ENCODE results near the gene KDM4F. TPM values are rescaled to one million over a fixed set of nuclear protein-coding genes. Genes with fewer than 3 reads are reported as not detected.
"Not testable (repeated sequence)": the region's sequence is repeated elsewhere in the genome, so short reads cannot be mapped to it uniquely, and the experiment has no call there.

KDM4F gene
- polyA plus RNA-seq (2013, experiment 1 of 4): not detected
- polyA plus RNA-seq (2013, experiment 2 of 4): not detected
- not detected for polyA plus RNA-seq (2013, experiment 3 of 4)
- not detected for polyA plus RNA-seq (2013, experiment 4 of 4)

DNA sequence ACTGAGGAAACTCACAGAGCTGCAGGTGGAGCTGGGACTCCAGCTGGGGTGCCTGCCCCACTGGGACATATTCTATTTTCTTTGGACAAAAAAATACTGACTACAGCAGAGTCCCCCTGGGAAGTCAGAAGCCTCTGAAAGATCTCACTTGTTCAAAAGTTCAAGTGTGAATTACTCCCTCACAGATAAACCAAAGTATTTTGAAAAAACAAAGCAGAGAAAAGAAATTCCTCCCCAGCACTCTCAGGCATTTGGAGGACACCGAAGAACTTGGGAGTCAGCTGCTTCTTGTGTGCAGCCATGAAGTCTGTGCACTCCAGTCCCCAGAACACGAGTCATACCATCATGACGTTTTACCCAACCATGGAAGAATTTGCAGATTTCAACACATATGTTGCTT is at the start of gene KDM4F:
KDM4F (plus strand) TSS at position 301 of the 400 bp plus-strand sequence.
- 95 to 100% methylated on average over 3 of the region's 3 CpGs for WGBS, 2 experiments
- H3K27ac ChIP-seq (ENCODE audit: insufficient read depth, low read depth, low read length, poor library complexity, severe bottlenecking); H3K4me1 ChIP-seq (ENCODE audit: control insufficient read depth, insufficient read depth, low read length); H3K9me3 ChIP-seq (ENCODE audit: control insufficient read depth, low read length); H3K36me3 ChIP-seq (ENCODE audit: control insufficient read depth, insufficient read depth, low read length); H3K4me3 ChIP-seq (ENCODE audit: insufficient read depth, low read depth, low read length); H3K27me3 ChIP-seq (ENCODE audit: control insufficient read depth, insufficient read depth, low read length, poor library complexity, severe bottlenecking): not testable (repeated sequence)

DNA sequence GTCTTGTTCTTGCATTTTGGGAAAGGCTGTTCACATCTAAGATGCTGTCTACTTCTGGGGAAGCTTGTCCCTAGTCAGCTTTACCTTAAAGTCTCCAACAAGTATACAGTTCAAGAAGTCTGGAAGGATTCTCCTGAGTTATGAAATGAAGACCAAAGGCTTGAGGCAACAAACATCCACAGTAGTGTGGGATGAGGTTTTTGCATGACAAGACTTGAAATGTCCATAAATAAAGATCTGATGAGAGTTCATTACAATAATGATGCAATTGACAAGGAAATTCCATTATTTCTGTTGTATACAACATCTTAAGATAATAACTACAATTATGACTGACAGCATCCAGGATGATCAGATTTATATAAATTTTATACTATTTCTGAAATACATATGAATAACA is 45.5 kb upstream of the KDM4F start:
- Histone ChIP-seq H3K4me3 (ENCODE audit: insufficient read depth, low read depth, low read length) (no peak overlapping the region), H3K4me1 (ENCODE audit: control insufficient read depth, insufficient read depth, low read length) (no peaks in the 10 kb centered on the region), H3K36me3 (ENCODE audit: control insufficient read depth, insufficient read depth, low read length) (no peaks in the 10 kb centered on the region), H3K27me3 (ENCODE audit: control insufficient read depth, insufficient read depth, low read length, poor library complexity, severe bottlenecking) (no peaks in the 10 kb centered on the region), H3K9me3 (ENCODE audit: control insufficient read depth, low read length) (no peaks in the 10 kb centered on the region), H3K27ac (ENCODE audit: insufficient read depth, low read depth, low read length, poor library complexity, severe bottlenecking) (no peak overlapping the region)

DNA sequence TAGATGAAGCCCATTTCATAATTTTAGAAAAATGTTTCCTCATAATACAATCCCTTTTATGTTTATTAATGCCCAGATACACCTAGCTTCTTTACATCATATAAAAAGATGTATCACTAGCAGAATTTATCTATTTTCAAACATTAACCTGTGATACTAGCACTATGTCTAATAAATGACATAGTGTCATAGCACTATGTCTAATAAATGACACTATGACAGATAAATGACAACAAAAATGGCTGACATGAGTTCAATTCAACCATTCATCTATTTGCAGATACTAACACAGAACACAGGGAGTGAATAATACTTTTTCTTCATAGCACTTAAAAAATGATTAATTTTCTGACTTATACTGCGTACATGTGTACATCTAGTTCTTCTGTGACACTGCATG is 43.6 kb upstream of the KDM4F start:
- H3K9me3 ChIP-seq (ENCODE audit: control insufficient read depth, low read length): no peaks in the 10 kb centered on the region
- 82 to 92% methylated on average over 1 of the region's 1 CpG for WGBS, 2 experiments
- no peak overlapping the region for H3K4me3 ChIP-seq (ENCODE audit: insufficient read depth, low read depth, low read length)
- H3K4me1 ChIP-seq (ENCODE audit: control insufficient read depth, insufficient read depth, low read length): no peaks in the 10 kb centered on the region
- no peaks in the 10 kb centered on the region for H3K27me3 ChIP-seq (ENCODE audit: control insufficient read depth, insufficient read depth, low read length, poor library complexity, severe bottlenecking)
- H3K27ac ChIP-seq (ENCODE audit: insufficient read depth, low read depth, low read length, poor library complexity, severe bottlenecking): no peak overlapping the region
- no peaks in the 10 kb centered on the region for H3K36me3 ChIP-seq (ENCODE audit: control insufficient read depth, insufficient read depth, low read length)

DNA sequence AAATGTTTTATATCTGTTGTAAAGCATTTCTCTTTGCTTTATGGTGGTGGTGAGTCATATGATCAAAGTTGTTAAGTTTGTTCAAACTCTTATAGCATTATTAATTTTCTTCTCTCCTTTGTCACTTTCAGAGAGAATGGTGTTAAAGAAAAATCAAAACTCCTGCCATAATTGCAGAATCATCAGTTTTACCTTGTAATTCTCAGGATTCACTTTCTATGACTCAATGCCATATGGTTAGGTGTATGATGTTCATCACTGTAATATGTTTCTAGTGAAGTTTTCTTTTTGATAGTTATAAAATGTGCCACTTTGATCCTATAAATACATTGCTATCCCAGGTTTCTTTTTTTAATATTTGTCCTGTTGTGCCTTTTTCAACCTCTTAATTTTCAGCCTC is 37.8 kb upstream of the KDM4F start:
- Histone ChIP-seq H3K9me3 (ENCODE audit: control insufficient read depth, low read length) (no peaks in the 10 kb centered on the region), H3K36me3 (ENCODE audit: control insufficient read depth, insufficient read depth, low read length) (no peaks in the 10 kb centered on the region), H3K27me3 (ENCODE audit: control insufficient read depth, insufficient read depth, low read length, poor library complexity, severe bottlenecking) (no peaks in the 10 kb centered on the region), H3K4me1 (ENCODE audit: control insufficient read depth, insufficient read depth, low read length) (no peaks in the 10 kb centered on the region), H3K4me3 (ENCODE audit: insufficient read depth, low read depth, low read length) (no peak overlapping the region), H3K27ac (ENCODE audit: insufficient read depth, low read depth, low read length, poor library complexity, severe bottlenecking) (no peak overlapping the region)

DNA sequence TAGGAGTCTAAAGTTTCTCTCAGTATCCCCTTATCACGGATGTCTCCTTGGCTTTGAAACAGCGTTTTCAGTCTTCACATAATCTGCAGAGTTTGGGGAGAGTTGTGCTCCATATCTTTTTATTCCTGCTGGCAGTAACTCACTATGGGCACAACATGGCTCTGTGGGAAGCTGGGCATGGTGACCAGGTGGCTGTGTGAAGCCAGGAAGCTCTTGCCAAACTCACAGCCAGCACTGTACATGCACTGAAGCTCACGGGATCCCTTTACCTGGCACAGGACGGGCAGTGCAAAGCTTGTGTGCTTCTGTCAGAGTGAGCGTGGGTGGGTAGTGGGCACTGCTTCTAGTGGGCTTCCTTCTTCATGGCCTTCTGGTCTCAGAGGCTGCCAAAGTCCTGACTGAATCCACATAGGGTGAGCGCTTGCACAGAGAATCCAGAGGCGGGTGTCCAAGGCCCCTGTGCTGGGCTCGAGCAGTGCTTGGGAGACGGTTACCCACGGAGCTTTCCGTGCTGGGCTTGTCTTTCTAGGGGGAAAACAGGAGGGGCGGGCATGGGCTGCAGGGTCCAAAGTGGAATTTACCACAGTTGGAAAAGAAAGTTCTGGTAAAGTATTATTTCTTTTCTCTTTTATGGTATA is 34.9 kb upstream of the KDM4F start:
- Histone ChIP-seq H3K27ac (ENCODE audit: insufficient read depth, low read depth, low read length, poor library complexity, severe bottlenecking) (no peak overlapping the region), H3K9me3 (ENCODE audit: control insufficient read depth, low read length) (no peaks in the 10 kb centered on the region), H3K27me3 (ENCODE audit: control insufficient read depth, insufficient read depth, low read length, poor library complexity, severe bottlenecking) (no peaks in the 10 kb centered on the region), H3K4me3 (ENCODE audit: insufficient read depth, low read depth, low read length) (no peak overlapping the region), H3K36me3 (ENCODE audit: control insufficient read depth, insufficient read depth, low read length) (no peaks in the 10 kb centered on the region), H3K4me1 (ENCODE audit: control insufficient read depth, insufficient read depth, low read length) (no peaks in the 10 kb centered on the region)
- WGBS, 2 experiments: 87 to 91% methylated on average over 12 of the region's 12 CpGs

DNA sequence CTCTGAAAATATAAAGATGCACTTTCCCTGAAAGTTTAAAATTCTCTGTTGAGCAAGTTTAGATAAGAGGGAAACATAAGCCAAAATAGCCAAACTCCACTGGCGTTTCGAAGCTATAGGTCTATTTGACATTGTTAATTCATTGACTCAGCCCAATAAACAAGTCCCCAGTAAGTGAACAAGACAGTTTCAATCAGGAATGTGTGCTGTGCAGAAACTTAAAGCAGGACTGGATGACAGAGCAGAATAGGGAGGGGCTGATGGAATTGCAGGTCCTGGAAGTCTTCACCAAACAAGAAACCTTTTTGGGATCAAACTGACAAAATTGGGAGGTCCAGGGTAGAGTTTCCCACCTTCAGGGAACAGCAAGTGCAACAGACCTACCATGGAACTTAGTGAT is 33.1 kb upstream of the KDM4F start:
- Histone ChIP-seq H3K36me3 (ENCODE audit: control insufficient read depth, insufficient read depth, low read length) (no peaks in the 10 kb centered on the region), H3K4me3 (ENCODE audit: insufficient read depth, low read depth, low read length) (no peak overlapping the region), H3K9me3 (ENCODE audit: control insufficient read depth, low read length) (no peaks in the 10 kb centered on the region), H3K4me1 (ENCODE audit: control insufficient read depth, insufficient read depth, low read length) (no peaks in the 10 kb centered on the region), H3K27me3 (ENCODE audit: control insufficient read depth, insufficient read depth, low read length, poor library complexity, severe bottlenecking) (no peaks in the 10 kb centered on the region), H3K27ac (ENCODE audit: insufficient read depth, low read depth, low read length, poor library complexity, severe bottlenecking) (no peak overlapping the region)
- 87 to 92% methylated on average over 2 of the region's 2 CpGs for WGBS, 2 experiments

DNA sequence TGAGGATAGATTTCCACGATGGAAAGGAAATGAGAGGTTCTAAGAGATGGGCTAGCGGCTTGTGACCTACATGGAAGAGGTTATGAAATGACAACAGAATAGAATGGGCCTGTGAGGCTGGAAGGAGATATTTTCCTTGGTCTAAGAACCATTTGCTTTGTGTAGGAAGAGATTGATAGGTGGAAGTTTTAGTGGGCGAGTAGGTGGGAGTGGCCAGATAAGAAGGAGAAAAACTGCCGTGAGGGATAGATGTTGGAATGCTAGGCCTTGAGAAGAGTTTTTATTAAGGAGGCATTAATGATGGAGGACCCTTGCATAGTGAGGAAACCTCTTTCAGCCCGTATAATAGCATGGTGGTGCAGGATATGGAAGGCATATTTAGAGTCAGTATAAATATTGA is 27.8 kb upstream of the KDM4F start:
- H3K4me1 ChIP-seq (ENCODE audit: control insufficient read depth, insufficient read depth, low read length); H3K27ac ChIP-seq (ENCODE audit: insufficient read depth, low read depth, low read length, poor library complexity, severe bottlenecking); H3K27me3 ChIP-seq (ENCODE audit: control insufficient read depth, insufficient read depth, low read length, poor library complexity, severe bottlenecking); H3K36me3 ChIP-seq (ENCODE audit: control insufficient read depth, insufficient read depth, low read length); H3K4me3 ChIP-seq (ENCODE audit: insufficient read depth, low read depth, low read length); H3K9me3 ChIP-seq (ENCODE audit: control insufficient read depth, low read length): not testable (repeated sequence)
- WGBS, 2 experiments: 93 to 94% methylated on average over 5 of the region's 5 CpGs

DNA sequence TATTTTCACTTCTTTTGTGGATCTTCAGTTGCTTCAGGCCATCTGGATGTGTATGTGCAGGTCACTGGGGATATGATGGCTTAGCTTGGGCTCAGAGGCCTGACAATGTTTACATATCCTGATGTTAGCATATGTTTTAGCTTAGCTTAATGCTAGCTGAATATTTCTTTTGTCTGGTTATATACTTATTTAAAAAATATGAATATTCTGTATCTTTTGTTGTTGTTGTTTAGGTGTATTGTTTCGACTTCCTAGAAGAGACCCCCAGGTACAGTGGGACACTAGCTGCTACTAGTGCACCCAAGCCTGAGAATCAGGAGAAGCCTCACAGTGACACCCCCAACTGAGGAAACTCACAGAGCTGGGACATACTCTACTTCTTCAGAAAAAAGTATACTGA is 24.3 kb upstream of the KDM4F start, which contains the start of gene KDM4E:
KDM4E (plus strand) TSS at position 301 of the 400 bp plus-strand sequence. CDS start 300 bp downstream, outside the sequence.
- H3K36me3 ChIP-seq (ENCODE audit: control insufficient read depth, insufficient read depth, low read length): no peaks in the 10 kb centered on the region
- H3K27me3 ChIP-seq (ENCODE audit: control insufficient read depth, insufficient read depth, low read length, poor library complexity, severe bottlenecking): no peaks in the 10 kb centered on the region
- H3K9me3 ChIP-seq (ENCODE audit: control insufficient read depth, low read length): no peaks in the 10 kb centered on the region
- 92 to 100% methylated on average over 1 of the region's 1 CpG for WGBS, 2 experiments
- no peaks in the 10 kb centered on the region for H3K4me1 ChIP-seq (ENCODE audit: control insufficient read depth, insufficient read depth, low read length)
- H3K27ac ChIP-seq (ENCODE audit: insufficient read depth, low read depth, low read length, poor library complexity, severe bottlenecking): no peak within 1 kb of the TSS
- H3K4me3 ChIP-seq (ENCODE audit: insufficient read depth, low read depth, low read length): no peak within 1 kb of the TSS

DNA sequence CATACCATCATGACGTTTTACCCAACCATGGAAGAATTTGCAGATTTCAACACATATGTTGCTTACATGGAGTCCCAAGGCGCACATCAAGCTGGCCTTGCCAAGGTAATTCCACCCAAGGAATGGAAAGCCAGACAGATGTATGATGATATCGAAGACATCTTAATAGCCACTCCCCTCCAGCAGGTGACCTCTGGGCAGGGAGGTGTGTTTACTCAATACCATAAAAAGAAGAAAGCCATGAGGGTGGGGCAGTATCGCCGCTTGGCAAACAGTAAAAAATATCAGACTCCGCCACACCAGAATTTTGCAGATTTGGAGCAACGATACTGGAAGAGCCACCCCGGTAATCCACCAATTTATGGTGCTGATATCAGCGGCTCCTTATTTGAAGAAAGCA is 23.6 kb upstream of the KDM4F start:
- H3K27ac ChIP-seq (ENCODE audit: insufficient read depth, low read depth, low read length, poor library complexity, severe bottlenecking); H3K36me3 ChIP-seq (ENCODE audit: control insufficient read depth, insufficient read depth, low read length); H3K27me3 ChIP-seq (ENCODE audit: control insufficient read depth, insufficient read depth, low read length, poor library complexity, severe bottlenecking); H3K9me3 ChIP-seq (ENCODE audit: control insufficient read depth, low read length); H3K4me1 ChIP-seq (ENCODE audit: control insufficient read depth, insufficient read depth, low read length); H3K4me3 ChIP-seq (ENCODE audit: insufficient read depth, low read depth, low read length): not testable (repeated sequence)
- WGBS, 2 experiments: 91 to 95% methylated on average over 2 of the region's 9 CpGs

DNA sequence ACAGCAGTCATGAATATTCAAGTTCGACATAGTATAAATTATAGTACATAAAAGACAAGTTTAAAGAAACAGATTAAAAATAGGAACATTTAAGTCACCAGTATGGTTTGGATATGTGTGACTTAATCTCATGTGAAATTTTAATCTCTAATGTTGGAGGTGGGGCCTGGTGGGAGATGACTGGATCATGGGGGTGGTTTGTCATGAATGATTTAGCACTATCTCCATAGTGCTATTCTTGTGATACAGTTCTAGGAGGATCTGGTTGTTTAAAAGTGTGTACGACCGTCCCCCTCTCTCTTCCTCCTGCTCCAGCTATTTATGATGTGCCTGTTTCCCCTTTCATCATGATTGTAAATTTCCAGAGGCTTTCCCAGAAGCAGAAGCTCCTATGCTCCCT is 20.9 kb upstream of the KDM4F start:
- Histone ChIP-seq H3K4me3 (ENCODE audit: insufficient read depth, low read depth, low read length) (no peak overlapping the region), H3K4me1 (ENCODE audit: control insufficient read depth, insufficient read depth, low read length) (no peaks in the 10 kb centered on the region), H3K36me3 (ENCODE audit: control insufficient read depth, insufficient read depth, low read length) (no peaks in the 10 kb centered on the region), H3K9me3 (ENCODE audit: control insufficient read depth, low read length) (no peaks in the 10 kb centered on the region), H3K27me3 (ENCODE audit: control insufficient read depth, insufficient read depth, low read length, poor library complexity, severe bottlenecking) (no peaks in the 10 kb centered on the region), H3K27ac (ENCODE audit: insufficient read depth, low read depth, low read length, poor library complexity, severe bottlenecking) (no peak overlapping the region)
- WGBS, 2 experiments: 90 to 97% methylated on average over 2 to 3 of the region's 3 CpGs

DNA sequence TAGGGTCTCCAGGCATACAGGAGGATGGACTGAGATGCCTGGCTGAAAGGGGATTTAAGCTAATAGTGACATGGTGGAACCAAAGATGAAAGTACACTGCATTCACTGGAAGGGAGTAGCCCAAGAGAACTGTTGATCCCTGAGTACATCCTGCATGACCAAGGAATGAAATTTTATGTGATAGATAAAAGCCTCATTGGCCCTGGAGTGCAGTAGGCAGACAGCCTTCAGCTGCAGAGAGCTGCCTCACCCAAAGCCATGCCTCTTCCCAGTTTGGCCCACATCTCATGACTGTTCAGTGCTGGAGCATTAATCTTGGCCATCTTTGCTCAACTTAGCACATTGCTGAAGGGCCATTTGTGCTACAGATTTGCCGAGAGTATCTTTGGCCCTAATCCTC is 16.2 kb upstream of the KDM4F start:
- Histone ChIP-seq H3K9me3 (ENCODE audit: control insufficient read depth, low read length) (no peaks in the 10 kb centered on the region), H3K27ac (ENCODE audit: insufficient read depth, low read depth, low read length, poor library complexity, severe bottlenecking) (no peak overlapping the region), H3K27me3 (ENCODE audit: control insufficient read depth, insufficient read depth, low read length, poor library complexity, severe bottlenecking) (no peaks in the 10 kb centered on the region), H3K4me1 (ENCODE audit: control insufficient read depth, insufficient read depth, low read length) (no peaks in the 10 kb centered on the region), H3K4me3 (ENCODE audit: insufficient read depth, low read depth, low read length) (no peak overlapping the region), H3K36me3 (ENCODE audit: control insufficient read depth, insufficient read depth, low read length) (no peaks in the 10 kb centered on the region)
- 92 to 93% methylated on average over 1 of the region's 1 CpG for WGBS, 2 experiments

Data from ectodermal cell (in vitro differentiated cells).